Caco-2 (cell line): ENCODE measurements around the gene RBM20. TPM values are rescaled to one million over a fixed set of nuclear protein-coding genes. Genes with fewer than 3 reads are reported as not detected.

ENCODE experiments used
- BruUV-seq: library from RNA; stranded (reverse); fragments of 400-500 nt; replicated peaks from 2 replicates; lab custom pipeline; 2021; lab: Mats Ljungman, UMichigan
- CTCF ChIA-PET: fragments of 300-600 bp; sonication (Branson Sonifier 250); formaldehyde crosslinking; loops from one replicate; lab custom pipeline; 2022; ENCODE audit warnings: antibody characterized with exemption; lab: Charles Lee
- POLR2A ChIA-PET: fragments of 300-600 bp; sonication (Branson Sonifier 250); formaldehyde crosslinking; loops from one replicate; lab custom pipeline; 2022; ENCODE audit warnings: antibody characterized with exemption; lab: Charles Lee
- DNase-seq, 2 experiments: peaks; one replicate each; pipeline versions ENCODE4 v3.0.0 to v3.0.0-alpha.2; 2020 to 2022
- H3K27me3 ChIP-seq: replicated peaks from 2 replicates; pipeline ENCODE4 v1.6.0; 2011; ENCODE audit warnings: low read length; ENCODE audit not compliant: control insufficient read depth, insufficient read depth
- H3K36me3 ChIP-seq: 2 replicates; pipeline ENCODE4 v1.5.1; 2011; ENCODE audit warnings: low read length; ENCODE audit not compliant: control insufficient read depth, insufficient read depth
- H3K4me1 ChIP-seq: fragments of 250-450 bp; sonication (Bioruptor Pico); 2 replicates; pipeline ENCODE4 v1.5.1; 2020; ENCODE audit warnings: mild to moderate bottlenecking
- H3K4me3 ChIP-seq: 2 replicates; pipeline ENCODE4 v1.5.1; 2011; ENCODE audit warnings: low read depth, mild to moderate bottlenecking, control low read depth, low read length
- H3K9me3 ChIP-seq: fragments of 250-450 bp; sonication (Bioruptor Pico); 2 replicates; pipeline ENCODE4 v1.5.1; 2020; ENCODE audit warnings: mild to moderate bottlenecking, moderate library complexity
- H3K27ac Mint-ChIP-seq: one replicate; pipeline ENCODE4 v1.8.0; 2022; ENCODE audit warnings: mixed read lengths; ENCODE audit not compliant: unreplicated experiment
- H3K27me3 Mint-ChIP-seq: one replicate; pipeline ENCODE4 v1.8.0; 2022; ENCODE audit warnings: mixed read lengths; ENCODE audit not compliant: insufficient read depth, unreplicated experiment
- H3K36me3 Mint-ChIP-seq: one replicate; pipeline ENCODE4 v1.8.0; 2022; ENCODE audit warnings: mild to moderate bottlenecking, mixed read lengths; ENCODE audit not compliant: insufficient read depth, unreplicated experiment
- H3K4me1 Mint-ChIP-seq: one replicate; pipeline ENCODE4 v1.8.0; 2022; ENCODE audit warnings: low read depth, mixed read lengths; ENCODE audit not compliant: unreplicated experiment
- H3K4me3 Mint-ChIP-seq: one replicate; pipeline ENCODE4 v1.8.0; 2022; ENCODE audit warnings: mild to moderate bottlenecking, moderate library complexity, mixed read lengths; ENCODE audit not compliant: unreplicated experiment
- H3K9me3 Mint-ChIP-seq: one replicate; pipeline ENCODE4 v1.8.0; 2022; ENCODE audit warnings: mixed read lengths; ENCODE audit not compliant: unreplicated experiment
- CTCF ChIP-seq, 2 experiments: fragments of 200-600 bp in 1 of 2; IDR thresholded peaks; 1 replicate in 1 of 2; 2 replicates in 1 of 2; pipeline versions ENCODE4 v1.5.1 to v1.8.0; 2011 to 2022; ENCODE audit warnings: antibody characterized with exemption in 1 of 2, control low read depth in 1 of 2, inconsistent platforms in 1 of 2, low read depth in 1 of 2, low read length in 1 of 2, mild to moderate bottlenecking in 1 of 2, moderate library complexity in 1 of 2; ENCODE audit not compliant: insufficient read depth in 1 of 2, severe bottlenecking in 1 of 2, unreplicated experiment in 1 of 2
- intact Hi-C: fragments of 100-400 bp; cut with micrococcal nuclease; formaldehyde crosslinking; loops from one replicate; pipeline ENCODE4 v1.10.0; 2022; ENCODE audit not compliant: unreplicated experiment
- total RNA-seq: library from RNA; stranded (reverse); gene quantifications from 2 replicates; pipeline ENCODE4 v1.2.3, GENCODE V29; 2022

The RBM20 gene
- total RNA-seq, 1 experiment from 2014 or later, result 0.36 TPM

GRCh38 chr10:110871298-110872084 lies 227.4 kb downstream of the RBM20 start, which contains the start of gene PDCD4:
Gene PDCD4 (plus strand): TSS chr10:110871928. CDS start chr10:110876028, 4,100 bp downstream.
- no peaks in the 10 kb centered on the region for H3K27me3 Mint-ChIP-seq
- Histone ChIP-seq H3K9me3 (no peaks in the 10 kb centered on the region), H3K4me3 (peak within 1 kb of the TSS; percentile 72), H3K4me1 (peaks cover 10% of the 10 kb centered on the region; the same call in 1 of the 2 replicates), H3K36me3 (no peaks in the 10 kb centered on the region), H3K27me3 (no peaks in the 10 kb centered on the region)
- no peak for TF ChIP-seq CTCF (IDR thresholded peaks at IDR 0.05; ENCODE audit: insufficient read depth in 1 of 2, low read depth in 1 of 2, low read length in 1 of 2, severe bottlenecking in 1 of 2, unreplicated experiment in 1 of 2)
- intact Hi-C loops, result loop anchor here (1.0 to 5.0 kb wide), 7 partner anchors 14 to 124 kb away; partner anchors contain the start of genes BBIP1 and SHOC2
- TSS peak; percentile 89 for BruUV-seq
- peaks cover 15% of the 10 kb centered on the region for H3K36me3 Mint-ChIP-seq
- peak; percentile 99 to 100 for DNase-seq
- ChIA-PET POLR2A (interaction anchor here (0.6 to 1.3 kb wide), 16 partner anchors 11 to 654 kb away, joined by 3 to 32 read pairs (median 4); partner anchors contain the start of genes BBIP1 and SHOC2), CTCF (interaction anchor here (0.8 to 1.0 kb wide), 7 partner anchors 10 to 261 kb away, joined by 3 to 9 read pairs (median 5); partner anchors contain the start of genes BBIP1 and SHOC2)
- peaks cover 12% of the 10 kb centered on the region for H3K4me1 Mint-ChIP-seq
- H3K9me3 Mint-ChIP-seq, result no peaks in the 10 kb centered on the region
- H3K27ac Mint-ChIP-seq, result peak within 1 kb of the TSS; percentile 93
- H3K4me3 Mint-ChIP-seq, result peak within 1 kb of the TSS; percentile 85

GRCh38 chr10:110872145-110872983 lies 228.2 kb downstream of the RBM20 start:
- intact Hi-C loops, result loop anchor here (1.0 to 5.0 kb wide), 4 partner anchors 14 to 125 kb away; no protein-coding TSS in a partner anchor
- Histone ChIP-seq H3K27me3 (no peaks in the 10 kb centered on the region), H3K36me3 (no peaks in the 10 kb centered on the region), H3K4me1 (peaks cover 10% of the 10 kb centered on the region; the same call in 1 of the 2 replicates), H3K9me3 (no peaks in the 10 kb centered on the region), H3K4me3 (peak overlapping the region; percentile 72)
- H3K4me3 Mint-ChIP-seq, result peak overlapping the region; percentile 85
- peak; percentile 76 to 80 for DNase-seq
- H3K27me3 Mint-ChIP-seq, result no peaks in the 10 kb centered on the region
- no peaks in the 10 kb centered on the region for H3K9me3 Mint-ChIP-seq
- BruUV-seq, result no TSS peak
- ChIA-PET POLR2A (interaction anchor here (0.6 to 1.3 kb wide), 12 partner anchors 15 to 322 kb away, joined by 3 to 32 read pairs (median 6); partner anchors contain the start of genes BBIP1 and SHOC2), CTCF (interaction anchor here (0.7 to 1.6 kb wide), 11 partner anchors 15 to 185 kb away, joined by 3 to 8 read pairs (median 4); partner anchors contain the start of genes BBIP1 and SHOC2)
- H3K27ac Mint-ChIP-seq, result peak overlapping the region; percentile 93
- peaks cover 15% of the 10 kb centered on the region for H3K36me3 Mint-ChIP-seq
- H3K4me1 Mint-ChIP-seq, result peaks cover 12% of the 10 kb centered on the region
- peak in 1 of 2 experiments; percentile 19 for TF ChIP-seq CTCF (IDR thresholded peaks at IDR 0.05; ENCODE audit: insufficient read depth in 1 of 2, low read depth in 1 of 2, low read length in 1 of 2, severe bottlenecking in 1 of 2, unreplicated experiment in 1 of 2)
